Activated CD8-positive, alpha-beta T cell treated with anti-CD3 and anti-CD28 coated beads for 36 hours (primary cell): ENCODE measurements around the gene ZNF318. TPM values are rescaled to one million over a fixed set of nuclear protein-coding genes. Genes with fewer than 3 reads are reported as not detected.
"Not testable (repeated sequence)": the region's sequence is repeated elsewhere in the genome, so short reads cannot be mapped to it uniquely, and the experiment has no call there.

Experiments used
- ATAC-seq: fragments of 200-7000 bp; cut with Tn5 transposase; one replicate; pipeline ENCODE4 v1.10.0; 2021; ENCODE audit warnings: mild to moderate bottlenecking, moderate library complexity
- CTCF ChIA-PET: fragments of 350-600 bp; sonication (Branson Sonifier 250); formaldehyde crosslinking; loops from one replicate; lab custom pipeline; 2021; ENCODE audit warnings: antibody characterized with exemption; lab: Charles Lee
- POLR2A ChIA-PET: fragments of 350-600 bp; sonication (Branson Sonifier 250); formaldehyde crosslinking; loops from one replicate; lab custom pipeline; 2021; ENCODE audit warnings: antibody characterized with exemption; lab: Charles Lee
- DNase-seq: peaks from one replicate; pipeline ENCODE4 v3.0.0-alpha.2; 2020
- H3K27ac Mint-ChIP-seq: one replicate; pipeline ENCODE4 v1.8.0; 2021; ENCODE audit warnings: mild to moderate bottlenecking, mixed read lengths
- H3K27me3 Mint-ChIP-seq: one replicate; pipeline ENCODE4 v1.8.0; 2021; ENCODE audit warnings: mixed read lengths
- H3K36me3 Mint-ChIP-seq: one replicate; pipeline ENCODE4 v1.8.0; 2021; ENCODE audit warnings: low read depth, mixed read lengths
- H3K4me1 Mint-ChIP-seq: one replicate; pipeline ENCODE4 v1.8.0; 2021; ENCODE audit warnings: low read depth, mixed read lengths
- H3K4me3 Mint-ChIP-seq: one replicate; pipeline ENCODE4 v1.8.0; 2021; ENCODE audit warnings: mild to moderate bottlenecking, moderate library complexity, mixed read lengths
- H3K9me3 Mint-ChIP-seq: one replicate; pipeline ENCODE4 v1.8.0; 2021; ENCODE audit warnings: mixed read lengths
- intact Hi-C: fragments of 100-400 bp; cut with micrococcal nuclease; formaldehyde crosslinking; loops from one replicate; pipeline ENCODE4 v1.10.0; 2022
- total RNA-seq, 2 experiments: library from RNA; stranded (reverse); gene quantifications; one replicate each; pipeline ENCODE4 v1.2.3, GENCODE V29; 2021
- TF ChIP-seq, protein P1 (sequence below): fragments of 200-600 bp; IDR thresholded peaks from one replicate; pipeline ENCODE4 v1.8.0; 2022; ENCODE audit warnings: antibody characterized with exemption, mild to moderate bottlenecking

ZNF318 gene
- total RNA-seq, 2 experiments from 2014 or later, result 13.1 to 13.5 TPM

DNA sequence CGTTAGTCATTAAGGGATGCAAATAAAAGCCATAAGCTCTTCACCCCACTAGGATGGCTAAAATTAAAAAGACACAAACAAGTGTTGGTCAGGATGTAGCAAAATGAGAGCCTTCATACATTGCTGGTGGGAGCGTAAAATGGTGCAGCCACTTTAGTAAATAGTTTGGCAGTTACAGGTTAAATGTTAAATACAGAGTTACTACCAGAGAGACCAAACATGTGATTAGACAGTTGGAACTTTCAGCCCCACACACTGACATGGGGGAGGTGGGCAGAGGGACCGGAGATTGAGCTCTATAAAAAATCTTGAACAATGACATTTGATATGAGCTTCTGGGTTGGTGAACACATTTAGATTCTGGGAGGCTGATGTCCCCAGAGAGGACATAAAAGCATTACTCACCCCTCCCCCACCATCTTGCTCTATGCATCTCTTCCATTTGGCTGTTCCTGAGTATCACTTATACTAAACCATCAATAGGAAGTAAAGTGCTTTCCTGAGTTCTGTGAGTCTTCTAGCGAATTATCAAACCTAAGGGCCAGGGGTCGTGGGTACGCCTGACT lies 20.4 kb upstream of the ZNF318 start:
- POLR2A ChIA-PET, result interaction anchor here (1.0 to 1.3 kb wide), 2 partner anchors 12 to 124 kb away, joined by 3 to 5 read pairs; no protein-coding TSS in a partner anchor
- peaks cover 34% of the 10 kb centered on the region for H3K4me1 Mint-ChIP-seq
- H3K27me3 Mint-ChIP-seq, result peaks cover 23% of the 10 kb centered on the region

DNA sequence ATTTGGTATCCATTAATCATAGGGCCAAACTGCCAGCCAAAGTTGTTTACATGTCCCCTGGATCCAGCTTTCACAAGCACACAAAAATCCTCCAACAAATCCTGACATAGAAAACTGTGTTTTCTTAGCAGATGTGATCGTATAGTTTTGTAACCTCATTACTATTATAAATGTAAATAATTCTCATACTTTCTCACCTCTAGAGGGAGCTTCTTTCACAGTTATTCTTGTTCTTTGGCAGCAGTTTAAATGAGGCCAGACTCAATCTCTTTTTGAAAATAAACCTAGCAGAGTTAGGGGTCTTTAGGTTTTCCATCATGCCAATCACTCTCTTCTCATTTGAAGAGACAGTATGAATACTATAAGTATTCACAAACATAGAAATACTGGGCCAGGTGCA lies 17.0 kb upstream of the ZNF318 start:
- no peaks in the 10 kb centered on the region for H3K9me3 Mint-ChIP-seq
- ChIA-PET CTCF (interaction anchor here (1.5 to 2.1 kb wide), 2 partner anchors 17 to 78 kb away, joined by 4 to 6 read pairs; partner anchors contain the start of genes CRIP3 and ZNF318), POLR2A (interaction anchor here (0.8 to 1.4 kb wide), 3 partner anchors 9 to 162 kb away, joined by 3 to 4 read pairs (median 4); no protein-coding TSS in a partner anchor)
- no peaks in the 10 kb centered on the region for H3K36me3 Mint-ChIP-seq
- intact Hi-C loops, result no loop called here
- H3K27me3 Mint-ChIP-seq, result peaks cover 8% of the 10 kb centered on the region
- H3K4me3 Mint-ChIP-seq, result no peak overlapping the region
- DNase-seq, result no peak
- H3K27ac Mint-ChIP-seq, result no peak overlapping the region
- H3K4me1 Mint-ChIP-seq, result peaks cover 49% of the 10 kb centered on the region
- TF ChIP-seq, protein P1, sequence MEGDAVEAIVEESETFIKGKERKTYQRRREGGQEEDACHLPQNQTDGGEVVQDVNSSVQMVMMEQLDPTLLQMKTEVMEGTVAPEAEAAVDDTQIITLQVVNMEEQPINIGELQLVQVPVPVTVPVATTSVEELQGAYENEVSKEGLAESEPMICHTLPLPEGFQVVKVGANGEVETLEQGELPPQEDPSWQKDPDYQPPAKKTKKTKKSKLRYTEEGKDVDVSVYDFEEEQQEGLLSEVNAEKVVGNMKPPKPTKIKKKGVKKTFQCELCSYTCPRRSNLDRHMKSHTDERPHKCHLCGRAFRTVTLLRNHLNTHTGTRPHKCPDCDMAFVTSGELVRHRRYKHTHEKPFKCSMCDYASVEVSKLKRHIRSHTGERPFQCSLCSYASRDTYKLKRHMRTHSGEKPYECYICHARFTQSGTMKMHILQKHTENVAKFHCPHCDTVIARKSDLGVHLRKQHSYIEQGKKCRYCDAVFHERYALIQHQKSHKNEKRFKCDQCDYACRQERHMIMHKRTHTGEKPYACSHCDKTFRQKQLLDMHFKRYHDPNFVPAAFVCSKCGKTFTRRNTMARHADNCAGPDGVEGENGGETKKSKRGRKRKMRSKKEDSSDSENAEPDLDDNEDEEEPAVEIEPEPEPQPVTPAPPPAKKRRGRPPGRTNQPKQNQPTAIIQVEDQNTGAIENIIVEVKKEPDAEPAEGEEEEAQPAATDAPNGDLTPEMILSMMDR, result no peak
- ATAC-seq, result no peak

More for the DNA sequence above, 20.4 kb upstream of the ZNF318 start:
- CTCF ChIA-PET, result interaction anchor here (1.0 to 2.3 kb wide), 7 partner anchors 8 to 161 kb away, joined by 3 to 7 read pairs (median 3); partner anchors contain the start of gene DNPH1
- no peak for DNase-seq
- Mint-ChIP-seq H3K27ac (no peak overlapping the region), H3K4me3 (no peak overlapping the region), H3K36me3 (no peaks in the 10 kb centered on the region), H3K9me3 (no peaks in the 10 kb centered on the region)
- ATAC-seq, result no peak
- TF ChIP-seq, protein P1, result no peak
- intact Hi-C loops, result no loop called here

DNA sequence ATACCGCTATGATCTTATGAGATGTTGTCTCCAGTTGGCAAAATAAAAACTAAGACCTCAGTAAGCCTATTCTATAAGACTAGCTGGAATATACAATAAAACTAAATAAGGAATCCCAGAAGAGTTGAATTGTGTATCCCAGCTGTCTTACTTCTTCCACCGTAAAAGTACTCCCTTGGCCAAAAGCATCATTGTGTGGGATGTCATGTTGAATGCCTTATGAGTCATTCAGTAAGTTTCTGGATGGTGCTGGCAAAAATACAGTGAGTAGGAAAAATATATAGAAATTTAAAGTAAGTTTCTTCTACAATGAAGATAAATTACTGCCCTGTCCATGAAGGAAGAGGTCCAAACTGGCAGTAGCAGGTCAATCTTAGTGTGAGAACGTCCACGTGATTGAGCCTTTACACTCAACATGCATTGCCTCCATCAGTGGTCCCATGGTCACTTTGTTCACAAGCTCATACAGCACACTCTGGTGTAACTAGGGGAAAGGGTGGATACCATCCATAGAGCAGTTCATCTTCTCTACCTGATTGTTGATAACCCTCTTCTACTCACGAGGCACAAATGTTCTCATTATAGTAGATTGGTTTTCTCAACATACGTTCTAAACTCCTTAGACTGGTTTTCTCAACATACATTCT lies 13.7 kb upstream of the ZNF318 start:
- DNase-seq (no peak), ATAC-seq (no peak)
- intact Hi-C loops, result no loop called here
- H3K27ac Mint-ChIP-seq, result peak overlapping the region; percentile 94
- POLR2A ChIA-PET, result interaction anchor here (0.6 to 3.2 kb wide), 6 partner anchors 8 to 892 kb away, joined by 3 to 27 read pairs (median 4); partner anchors contain the start of genes ABCC10 and ZNF318
- H3K27me3 Mint-ChIP-seq, result peaks cover 6% of the 10 kb centered on the region
- peak overlapping the region; percentile 55 for H3K4me3 Mint-ChIP-seq
- no peaks in the 10 kb centered on the region for H3K9me3 Mint-ChIP-seq
- TF ChIP-seq, protein P1, result no peak
- peaks cover 41% of the 10 kb centered on the region for H3K4me1 Mint-ChIP-seq
- CTCF ChIA-PET, result interaction anchor here (1.0 to 1.8 kb wide), 9 partner anchors 13 to 153 kb away, joined by 3 to 11 read pairs (median 4); partner anchors contain the start of genes CRIP3 and ZNF318
- H3K36me3 Mint-ChIP-seq, result no peaks in the 10 kb centered on the region

DNA sequence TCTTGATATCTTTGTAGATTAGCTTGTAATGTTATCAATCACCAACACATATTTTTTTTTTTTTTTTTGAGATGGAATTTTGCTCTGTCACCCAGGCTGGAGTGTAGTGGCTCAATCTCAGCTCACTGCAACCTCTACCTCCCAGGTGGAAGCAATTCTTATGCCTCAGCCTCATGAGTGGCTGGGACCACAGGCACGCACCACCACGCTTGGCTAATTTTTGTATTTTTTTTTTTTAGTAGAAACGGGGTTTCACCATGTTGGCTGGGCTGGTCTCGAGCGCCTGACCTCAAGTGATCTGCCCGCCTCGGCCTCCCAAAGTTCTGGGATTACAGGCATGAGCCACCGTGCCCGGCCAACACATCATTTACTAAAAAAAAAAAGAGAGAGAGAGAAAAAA lies 11.4 kb upstream of the ZNF318 start:
- DNase-seq, POLR2A ChIA-PET, H3K27ac Mint-ChIP-seq, H3K27me3 Mint-ChIP-seq, H3K9me3 Mint-ChIP-seq, H3K4me3 Mint-ChIP-seq, intact Hi-C loops, H3K36me3 Mint-ChIP-seq, ATAC-seq: not testable (repeated sequence)
- H3K4me1 Mint-ChIP-seq, result peaks cover 48% of the 10 kb centered on the region
- CTCF ChIA-PET, result interaction anchor here (1.4 kb wide), 1 partner anchor 125 kb away, joined by 4 read pairs; no protein-coding TSS in a partner anchor

DNA sequence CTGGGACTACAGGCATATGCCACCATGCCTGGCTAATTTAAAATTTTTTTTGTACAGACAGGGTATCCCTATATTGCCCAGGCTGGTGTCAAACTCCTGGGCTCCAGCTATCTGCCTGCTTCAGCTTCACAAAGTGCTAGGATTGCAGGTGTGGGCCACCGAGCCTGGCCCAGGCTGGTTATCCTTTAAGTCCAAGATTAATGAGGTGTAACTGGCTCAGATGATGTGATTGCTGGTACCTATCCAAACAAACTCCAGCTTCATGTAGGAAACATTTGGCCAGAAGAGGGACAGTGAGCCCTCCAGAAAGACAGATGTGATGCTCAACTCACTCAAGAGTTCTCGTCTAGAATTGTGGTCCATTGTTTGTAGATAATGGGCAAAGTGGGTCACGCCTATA lies 9.2 kb upstream of the ZNF318 start:
- H3K27ac Mint-ChIP-seq, result no peak overlapping the region
- DNase-seq (no peak), ATAC-seq (no peak)
- TF ChIP-seq, protein P1, result no peak
- H3K4me1 Mint-ChIP-seq, result peaks cover 33% of the 10 kb centered on the region
- intact Hi-C loops, result no loop called here
- no peak overlapping the region for H3K4me3 Mint-ChIP-seq
- H3K27me3 Mint-ChIP-seq, result peaks cover 2% of the 10 kb centered on the region
- H3K9me3 Mint-ChIP-seq, result no peaks in the 10 kb centered on the region
- ChIA-PET POLR2A (interaction anchor here (1.7 to 1.9 kb wide), 2 partner anchors 9 to 11 kb away, joined by 5 to 6 read pairs; partner anchors contain the start of gene ZNF318), CTCF (interaction anchor here (0.6 to 1.4 kb wide), 6 partner anchors 9 to 1379 kb away, joined by 3 to 5 read pairs (median 3); partner anchors contain the start of gene ZNF318)
- no peaks in the 10 kb centered on the region for H3K36me3 Mint-ChIP-seq
